SK-N-SH treated with all-trans-retinoic acid at 6 μM for 48 hours (cell line): ENCODE results near the gene KCNB1.

Experiments
- CSDC2 ChIP-seq: fragments of 250-450 bp; sonication (Bioruptor Pico); IDR thresholded peaks from 2 replicates; pipeline ENCODE4 v1.5.0; 2020; ENCODE audit warnings: mild to moderate bottlenecking, moderate library complexity
- GLIS3 ChIP-seq: fragments of 250-450 bp; sonication (Bioruptor Pico); IDR thresholded peaks from 2 replicates; pipeline ENCODE4 v1.5.0; 2020; ENCODE audit warnings: mild to moderate bottlenecking, moderate library complexity
- ZFP30 ChIP-seq: fragments of 450-650 bp; formaldehyde crosslinking; IDR thresholded peaks from 2 replicates; pipeline ENCODE4 v1.5.0; 2022; ENCODE audit warnings: mild to moderate bottlenecking, moderate library complexity

- TF ChIP-seq ZFP30 (CRISPR knock-in tag) (no peak), CSDC2 (no peak), GLIS3 (CRISPR knock-in tag) (no peak)
Measured at GRCh38 chr20:49446080-49446479, 36.4 kb downstream of the KCNB1 start.
